Osteoblast (primary cell): ENCODE data around the gene CATSPERB. TPM values are rescaled to one million over a fixed set of nuclear protein-coding genes. Genes with fewer than 3 reads are reported as not detected.

Source experiments
- DNase-seq: peaks from one replicate; pipeline ENCODE4 v3.0.0; 2011; ENCODE audit warnings: low spot score, mixed read lengths; ENCODE audit not compliant: insufficient read length; ENCODE audit errors: missing footprints
- H2AFZ ChIP-seq: 2 replicates; pipeline ENCODE4 v1.6.0; 2011; ENCODE audit warnings: mild to moderate bottlenecking, low read length
- H3K27ac ChIP-seq: 2 replicates; pipeline ENCODE4 v1.5.1; 2011; ENCODE audit warnings: mild to moderate bottlenecking, low read depth, low read length, moderate library complexity
- H3K27me3 ChIP-seq: 2 replicates; pipeline ENCODE4 v1.6.0; 2012; ENCODE audit warnings: mild to moderate bottlenecking, control low read depth, inconsistent platforms, low read length, moderate library complexity; ENCODE audit not compliant: insufficient read depth
- H3K36me3 ChIP-seq: 2 replicates; pipeline ENCODE4 v1.5.1; 2011; ENCODE audit warnings: mild to moderate bottlenecking, low read length, control low read depth, moderate library complexity; ENCODE audit not compliant: insufficient read depth
- H3K4me1 ChIP-seq: 2 replicates; pipeline ENCODE4 v1.5.1; 2011; ENCODE audit warnings: mild to moderate bottlenecking, low read length, control low read depth, moderate library complexity; ENCODE audit not compliant: insufficient read depth
- H3K4me2 ChIP-seq: 2 replicates; pipeline ENCODE4 v1.6.0; 2011; ENCODE audit warnings: mild to moderate bottlenecking, low read length; ENCODE audit not compliant: insufficient read depth
- H3K4me3 ChIP-seq: fragments of 200-600 bp; sonication (generic); 3 replicates; pipeline ENCODE4 v1.5.1; 2012; ENCODE audit warnings: mild to moderate bottlenecking, low read length, inconsistent platforms; ENCODE audit not compliant: insufficient read depth
- H3K79me2 ChIP-seq: 2 replicates; pipeline ENCODE4 v1.6.0; 2012; ENCODE audit warnings: mild to moderate bottlenecking, low read length, control low read depth, inconsistent platforms; ENCODE audit not compliant: insufficient read depth
- H3K9me3 ChIP-seq: 2 replicates; pipeline ENCODE4 v1.5.1; 2011; ENCODE audit warnings: low read depth, low read length, control low read depth
- H4K20me1 ChIP-seq: 2 replicates; pipeline ENCODE4 v1.6.0; 2012; ENCODE audit warnings: mild to moderate bottlenecking, low read length, control low read depth; ENCODE audit not compliant: insufficient read depth
- CTCF ChIP-seq: IDR thresholded peaks from 2 replicates; pipeline ENCODE4 v1.5.1; 2011; ENCODE audit warnings: mild to moderate bottlenecking, low read depth, low read length, moderate library complexity; ENCODE audit errors: extremely low read depth
- total RNA-seq: library from RNA; depleted of rRNA; stranded (reverse); fragments of >200 nt; gene quantifications from 2 replicates; pipeline ENCODE4 v1.2.3, GENCODE V29; 2012

CATSPERB gene
- total RNA-seq, 1 donor, result not detected

- H3K27ac ChIP-seq, result no peak overlapping the region
- no peak for TF ChIP-seq CTCF
- H2AFZ ChIP-seq, result no peak overlapping the region
- no peak for DNase-seq
- no peak overlapping the region for H3K4me2 ChIP-seq
- no peaks in the 10 kb centered on the region for H3K9me3 ChIP-seq
- H3K4me1 ChIP-seq, result no peaks in the 10 kb centered on the region
- H3K4me3 ChIP-seq, result no peak overlapping the region
- no peaks in the 10 kb centered on the region for H4K20me1 ChIP-seq
- no peaks in the 10 kb centered on the region for H3K79me2 ChIP-seq
- no peaks in the 10 kb centered on the region for H3K27me3 ChIP-seq
- no peaks in the 10 kb centered on the region for H3K36me3 ChIP-seq
Measured at GRCh38 chr14:91754185-91754584, 22.3 kb upstream of the CATSPERB start.

- no peaks in the 10 kb centered on the region for H4K20me1 ChIP-seq
- H2AFZ ChIP-seq, result no peak overlapping the region
- H3K4me1 ChIP-seq, result no peaks in the 10 kb centered on the region
- no peak overlapping the region for H3K4me2 ChIP-seq
- no peak overlapping the region for H3K4me3 ChIP-seq
- no peak for DNase-seq
- H3K79me2 ChIP-seq, result no peaks in the 10 kb centered on the region
- H3K27ac ChIP-seq, result no peak overlapping the region
- no peak for TF ChIP-seq CTCF
- no peaks in the 10 kb centered on the region for H3K9me3 ChIP-seq
- no peaks in the 10 kb centered on the region for H3K27me3 ChIP-seq
- no peaks in the 10 kb centered on the region for H3K36me3 ChIP-seq
Measured at GRCh38 chr14:91753501-91754128, 21.7 kb upstream of the CATSPERB start.

DNA sequence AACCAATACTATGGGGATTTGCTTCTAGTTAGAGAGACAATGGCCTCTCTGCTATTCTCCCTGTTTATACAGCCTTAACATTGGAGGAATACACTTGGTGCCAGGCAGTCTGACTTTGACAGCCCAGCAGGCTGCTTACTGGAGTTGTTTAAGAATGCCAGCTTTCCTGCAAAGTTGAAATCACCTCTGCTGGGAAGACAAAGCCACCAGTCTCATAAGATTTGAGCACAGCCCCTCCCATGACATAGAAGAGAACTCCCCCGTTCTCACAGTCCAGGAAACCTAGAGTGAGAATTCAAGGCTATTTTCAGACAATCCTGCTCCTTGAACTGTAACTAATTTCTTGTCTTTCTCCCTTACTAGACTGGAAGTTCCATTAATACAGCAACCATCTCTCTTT, 21.1 kb upstream of the CATSPERB start:
- TF ChIP-seq CTCF, result no peak
- no peak overlapping the region for H3K4me3 ChIP-seq
- no peaks in the 10 kb centered on the region for H3K79me2 ChIP-seq
- no peaks in the 10 kb centered on the region for H3K36me3 ChIP-seq
- H2AFZ ChIP-seq, result no peak overlapping the region
- no peaks in the 10 kb centered on the region for H3K9me3 ChIP-seq
- DNase-seq, result no peak
- H3K4me1 ChIP-seq, result no peaks in the 10 kb centered on the region
- no peak overlapping the region for H3K4me2 ChIP-seq
- H4K20me1 ChIP-seq, result no peaks in the 10 kb centered on the region
- no peak overlapping the region for H3K27ac ChIP-seq
- no peaks in the 10 kb centered on the region for H3K27me3 ChIP-seq

DNA sequence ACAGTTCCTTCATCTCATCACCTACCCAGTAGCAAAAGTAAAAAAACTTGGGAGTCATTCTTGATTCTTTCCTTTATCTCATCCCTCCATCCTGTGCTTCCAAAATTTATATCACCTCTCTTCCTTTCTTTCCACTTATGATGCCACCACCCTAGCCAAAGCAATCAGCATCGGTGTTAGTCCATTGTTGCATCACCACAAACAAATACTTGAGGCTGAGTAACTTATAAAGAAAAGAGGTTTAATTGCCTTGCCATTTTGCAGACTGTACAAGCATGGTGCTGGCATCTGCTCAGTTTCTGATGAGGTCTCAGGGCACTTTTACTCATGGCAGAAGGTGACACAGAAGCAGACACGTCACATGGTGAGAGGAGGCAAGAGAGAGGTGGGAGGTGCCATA, 19.8 kb upstream of the CATSPERB start:
- DNase-seq, result no peak
- H3K27ac ChIP-seq, result no peak overlapping the region
- H3K4me1 ChIP-seq, result no peaks in the 10 kb centered on the region
- no peak overlapping the region for H3K4me3 ChIP-seq
- H2AFZ ChIP-seq, result no peak overlapping the region
- no peaks in the 10 kb centered on the region for H3K9me3 ChIP-seq
- H3K79me2 ChIP-seq, result no peaks in the 10 kb centered on the region
- no peaks in the 10 kb centered on the region for H4K20me1 ChIP-seq
- H3K4me2 ChIP-seq, result no peak overlapping the region
- no peak for TF ChIP-seq CTCF
- H3K27me3 ChIP-seq, result no peaks in the 10 kb centered on the region
- no peaks in the 10 kb centered on the region for H3K36me3 ChIP-seq
